Measurements from ENCODE around the gene GLOD4. TPM values are rescaled to one million over a fixed set of nuclear protein-coding genes. Genes with fewer than 3 reads are reported as not detected.

The GLOD4 gene
- total and polyA plus RNA-seq, 2 of the 4 experiments (the other 2 are of a cell fraction), result 26.3 to 36.7 TPM

GRCh38 chr17:828761-829160 is 46.7 kb upstream of the GLOD4 start:
- no peak overlapping the region for H4K5ac ChIP-seq (ENCODE audit: low read depth, low read length)
- dilution Hi-C loops (cut with HindIII; ENCODE audit: low sequenced_read_pairs, unreplicated experiment), result no loop called here
- no peak overlapping the region for H2BK15ac ChIP-seq (ENCODE audit: low read depth, low read length)
- no peak overlapping the region for H3K23ac ChIP-seq (ENCODE audit: low read depth, low read length)
- 79% methylated on average over 2 of the region's 5 CpGs; no CpG with 5 or more reads in 1 of the 2 experiments for WGBS, 2 experiments (ENCODE audit: extremely low coverage in 2 of 2, insufficient read length in 1 of 2)
- no peak overlapping the region for H2AK9ac ChIP-seq (replicated peaks; ENCODE audit: low read depth, low read length, poor library complexity)
- TF ChIP-seq, protein P1, sequence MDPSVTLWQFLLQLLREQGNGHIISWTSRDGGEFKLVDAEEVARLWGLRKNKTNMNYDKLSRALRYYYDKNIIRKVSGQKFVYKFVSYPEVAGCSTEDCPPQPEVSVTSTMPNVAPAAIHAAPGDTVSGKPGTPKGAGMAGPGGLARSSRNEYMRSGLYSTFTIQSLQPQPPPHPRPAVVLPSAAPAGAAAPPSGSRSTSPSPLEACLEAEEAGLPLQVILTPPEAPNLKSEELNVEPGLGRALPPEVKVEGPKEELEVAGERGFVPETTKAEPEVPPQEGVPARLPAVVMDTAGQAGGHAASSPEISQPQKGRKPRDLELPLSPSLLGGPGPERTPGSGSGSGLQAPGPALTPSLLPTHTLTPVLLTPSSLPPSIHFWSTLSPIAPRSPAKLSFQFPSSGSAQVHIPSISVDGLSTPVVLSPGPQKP (IDR thresholded peaks at IDR 0.05; ENCODE audit: borderline replicate concordance, low read depth, low read length), result no peak
- TF ChIP-seq BHLHE40 (IDR thresholded peaks at IDR 0.05; ENCODE audit: low read depth, low read length) (no peak), CEBPB (IDR thresholded peaks at IDR 0.05; ENCODE audit: low read depth, low read length) (no peak), POLR2A (IDR thresholded peaks at IDR 0.05; ENCODE audit: low read depth, low read length) (no peak), RCOR1 (IDR thresholded peaks at IDR 0.05; ENCODE audit: insufficient replicate concordance, low read length) (no peak), CHD1 (IDR thresholded peaks at IDR 0.05; ENCODE audit: low read depth, low read length) (no peak), FOS (IDR thresholded peaks at IDR 0.05; ENCODE audit: low read depth, low read length) (no peak), RFX5 (IDR thresholded peaks at IDR 0.05; ENCODE audit: low read depth, low read length) (no peak), MAZ (IDR thresholded peaks at IDR 0.05; ENCODE audit: borderline replicate concordance, low read depth, low read length) (no peak), SMC3 (IDR thresholded peaks at IDR 0.05; ENCODE audit: low read depth, low read length) (no peak), MXI1 (IDR thresholded peaks at IDR 0.05; ENCODE audit: borderline replicate concordance, low read depth, low read length) (no peak), NFE2L2 (IDR thresholded peaks at IDR 0.05; ENCODE audit: low read depth, low read length) (no peak), MAFK (IDR thresholded peaks at IDR 0.05; ENCODE audit: low read depth, low read length) (no peak), RAD21 (IDR thresholded peaks at IDR 0.05; ENCODE audit: low read length) (no peak)
- TF ChIP-seq, protein P2, sequence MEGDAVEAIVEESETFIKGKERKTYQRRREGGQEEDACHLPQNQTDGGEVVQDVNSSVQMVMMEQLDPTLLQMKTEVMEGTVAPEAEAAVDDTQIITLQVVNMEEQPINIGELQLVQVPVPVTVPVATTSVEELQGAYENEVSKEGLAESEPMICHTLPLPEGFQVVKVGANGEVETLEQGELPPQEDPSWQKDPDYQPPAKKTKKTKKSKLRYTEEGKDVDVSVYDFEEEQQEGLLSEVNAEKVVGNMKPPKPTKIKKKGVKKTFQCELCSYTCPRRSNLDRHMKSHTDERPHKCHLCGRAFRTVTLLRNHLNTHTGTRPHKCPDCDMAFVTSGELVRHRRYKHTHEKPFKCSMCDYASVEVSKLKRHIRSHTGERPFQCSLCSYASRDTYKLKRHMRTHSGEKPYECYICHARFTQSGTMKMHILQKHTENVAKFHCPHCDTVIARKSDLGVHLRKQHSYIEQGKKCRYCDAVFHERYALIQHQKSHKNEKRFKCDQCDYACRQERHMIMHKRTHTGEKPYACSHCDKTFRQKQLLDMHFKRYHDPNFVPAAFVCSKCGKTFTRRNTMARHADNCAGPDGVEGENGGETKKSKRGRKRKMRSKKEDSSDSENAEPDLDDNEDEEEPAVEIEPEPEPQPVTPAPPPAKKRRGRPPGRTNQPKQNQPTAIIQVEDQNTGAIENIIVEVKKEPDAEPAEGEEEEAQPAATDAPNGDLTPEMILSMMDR (conservative IDR thresholded peaks at IDR 0.05; ENCODE audit: low read depth, low read length), result no peak
- TF ChIP-seq, protein P3, sequence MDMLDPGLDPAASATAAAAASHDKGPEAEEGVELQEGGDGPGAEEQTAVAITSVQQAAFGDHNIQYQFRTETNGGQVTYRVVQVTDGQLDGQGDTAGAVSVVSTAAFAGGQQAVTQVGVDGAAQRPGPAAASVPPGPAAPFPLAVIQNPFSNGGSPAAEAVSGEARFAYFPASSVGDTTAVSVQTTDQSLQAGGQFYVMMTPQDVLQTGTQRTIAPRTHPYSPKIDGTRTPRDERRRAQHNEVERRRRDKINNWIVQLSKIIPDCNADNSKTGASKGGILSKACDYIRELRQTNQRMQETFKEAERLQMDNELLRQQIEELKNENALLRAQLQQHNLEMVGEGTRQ (IDR thresholded peaks at IDR 0.05; ENCODE audit: low read depth, low read length), result no peak
- H3K4me3 ChIP-seq (ENCODE audit: insufficient read depth, low read depth, low read length), result no peak overlapping the region
- no peak overlapping the region for H3K4ac ChIP-seq (ENCODE audit: low read depth, low read length)
- H3K9ac ChIP-seq (ENCODE audit: low read depth, low read length), result no peak overlapping the region
- H2BK120ac ChIP-seq (ENCODE audit: low read depth, low read length), result no peak overlapping the region
- H3K27me3 ChIP-seq (ENCODE audit: control insufficient read depth, insufficient read depth, low read length), result no peaks in the 10 kb centered on the region
- peaks cover 2% of the 10 kb centered on the region; the same call in 1 of the 2 replicates for H3K9me1 ChIP-seq (ENCODE audit: insufficient read depth, low read length)
- H2AK5ac ChIP-seq (ENCODE audit: low read depth, low read length), result no peak overlapping the region
- no peaks in the 10 kb centered on the region for H3K4me1 ChIP-seq (ENCODE audit: control insufficient read depth, insufficient read depth, low read length)
- H3K27ac ChIP-seq (ENCODE audit: insufficient read depth, low read length), result no peak overlapping the region
- peaks cover 39% of the 10 kb centered on the region for H4K20me1 ChIP-seq (ENCODE audit: insufficient read depth, low read length)
- H3K4me2 ChIP-seq (ENCODE audit: low read depth, low read length), result no peak overlapping the region
- ChIA-PET CTCF (no interaction called here), POLR2A (ENCODE audit: unreplicated experiment) (no interaction called here)
- H3K18ac ChIP-seq (ENCODE audit: low read depth, low read length), result no peak overlapping the region
- no peak overlapping the region for H3K56ac ChIP-seq (ENCODE audit: extremely low read depth, insufficient read depth, low read length)
- H3K36me3 ChIP-seq (ENCODE audit: control insufficient read depth, insufficient read depth, low read length), result peaks cover 26% of the 10 kb centered on the region
- DNase-seq (no peak), ATAC-seq (ENCODE audit: low read depth) (no peak)
- H4K91ac ChIP-seq (ENCODE audit: insufficient read depth, low read depth, low read length), result no peak overlapping the region
- no peak overlapping the region for H2BK5ac ChIP-seq (ENCODE audit: low read depth, low read length, poor library complexity, severe bottlenecking)
- in situ Hi-C loops (cut with MboI; ENCODE audit: low sequenced_read_pairs), result no loop called here
- H3K79me1 ChIP-seq (ENCODE audit: low read depth in 1 of 2, low read length in 2 of 2), result peaks cover 13 to 34% of the 10 kb centered on the region in 2 experiments; a peak in 3 of 4 replicates
- H2AFZ ChIP-seq (replicated peaks; ENCODE audit: low read length, poor library complexity), result no peak overlapping the region
- no peaks in the 10 kb centered on the region for H3K9me3 ChIP-seq (ENCODE audit: control insufficient read depth, insufficient read depth, low read length)
- no peak overlapping the region for H3K14ac ChIP-seq (replicated peaks; ENCODE audit: low read depth, low read length)
- H2BK20ac ChIP-seq (ENCODE audit: low read depth, low read length), result no peak overlapping the region
- no peak overlapping the region for H4K8ac ChIP-seq (ENCODE audit: low read depth in 2 of 2, low read length in 2 of 2)
- intact Hi-C loops (cut with micrococcal nuclease), result no loop called here
- no TSS peak for BruUV-seq (replicated peaks)

Measured in IMR-90 (cell line).